ENCODE data around the gene ACTN2.

GRCh38 chr1:236741753-236742152, 55.5 kb downstream of the ACTN2 start:
- TF ChIP-seq CTCF (conservative IDR thresholded peaks at IDR 0.05; ENCODE audit: low read length) = no peak
- TF ChIP-seq EZH2phosphoT487 (IDR thresholded peaks at IDR 0.05; ENCODE audit: borderline replicate concordance) = no peak

All from Loucy (cell line).